Dendritic cell treated with granulocyte-macrophage colony-stimulating factor and Interleukin-4, amounts not matched to agents 40 ng/mL and 50 ng/mL, for 4 days (primary cell): ENCODE data around the gene TLK2.

Source experiments
- H3K27ac Mint-ChIP-seq: one replicate; pipeline ENCODE4 v1.8.0; 2022; ENCODE audit warnings: mild to moderate bottlenecking, mixed read lengths
- H3K27me3 Mint-ChIP-seq: one replicate; pipeline ENCODE4 v1.8.0; 2022; ENCODE audit warnings: mild to moderate bottlenecking, mixed read lengths
- H3K36me3 Mint-ChIP-seq: one replicate; pipeline ENCODE4 v1.8.0; 2022; ENCODE audit warnings: low read depth, mixed read lengths
- H3K4me1 Mint-ChIP-seq: one replicate; pipeline ENCODE4 v1.8.0; 2022; ENCODE audit warnings: low read depth, mixed read lengths
- H3K4me3 Mint-ChIP-seq: one replicate; pipeline ENCODE4 v1.8.0; 2022; ENCODE audit warnings: mild to moderate bottlenecking, moderate library complexity, mixed read lengths
- H3K9me3 Mint-ChIP-seq: one replicate; pipeline ENCODE4 v1.8.0; 2022; ENCODE audit warnings: mixed read lengths
- intact Hi-C: fragments of 100-400 bp; cut with micrococcal nuclease; formaldehyde crosslinking; loops from one replicate; pipeline ENCODE4 v1.15.0; 2022

The TLK2 gene

GRCh38 chr17:62660629-62661118 lies 182.0 kb downstream of the TLK2 start:
- H3K4me3 Mint-ChIP-seq, result no peak overlapping the region

GRCh38 chr17:62661337-62661736 lies 182.7 kb downstream of the TLK2 start:
- Mint-ChIP-seq H3K4me1 (peaks cover 9% of the 10 kb centered on the region), H3K9me3 (peaks cover 15% of the 10 kb centered on the region), H3K36me3 (no peaks in the 10 kb centered on the region), H3K27me3 (no peaks in the 10 kb centered on the region), H3K27ac (no peak overlapping the region), H3K4me3 (no peak overlapping the region)
- intact Hi-C loops, result no loop called here

More at GRCh38 chr17:62660629-62661118, 182.0 kb downstream of the TLK2 start:
- Mint-ChIP-seq H3K36me3 (no peaks in the 10 kb centered on the region), H3K4me1 (peaks cover 9% of the 10 kb centered on the region), H3K27ac (no peak overlapping the region), H3K9me3 (peaks cover 15% of the 10 kb centered on the region), H3K27me3 (peaks cover 2% of the 10 kb centered on the region)
- intact Hi-C loops, result no loop called here

GRCh38 chr17:62662855-62663254 lies 184.2 kb downstream of the TLK2 start:
- no peak overlapping the region for H3K27ac Mint-ChIP-seq
- H3K27me3 Mint-ChIP-seq, result no peaks in the 10 kb centered on the region
- no peak overlapping the region for H3K4me3 Mint-ChIP-seq
- H3K9me3 Mint-ChIP-seq, result peaks cover 15% of the 10 kb centered on the region
- H3K36me3 Mint-ChIP-seq, result peaks cover 5% of the 10 kb centered on the region
- peaks cover 9% of the 10 kb centered on the region for H3K4me1 Mint-ChIP-seq
- intact Hi-C loops, result no loop called here
